OCI-LY1 (cell line): Measurements from ENCODE around the gene GJD3.

Source experiments
- H2AFZ ChIP-seq: fragments of 200-600 bp; sonication (generic), shearing (Covaris generic); 2 replicates; pipeline ENCODE4 v1.6.0; 2014; ENCODE audit warnings: antibody characterized with exemption, mild to moderate bottlenecking, low read length
- H3F3A ChIP-seq: fragments of 200-600 bp; sonication (generic), shearing (Covaris generic); 2 replicates; pipeline ENCODE4 v1.6.0; 2014; ENCODE audit warnings: mild to moderate bottlenecking, antibody characterized with exemption, low read length, moderate library complexity; ENCODE audit not compliant: insufficient read depth
- H3K27ac ChIP-seq: fragments of 200-600 bp; sonication (generic); 2 replicates; pipeline ENCODE4 v1.5.1; 2014; ENCODE audit warnings: low read length, mixed run types, mild to moderate bottlenecking, low read depth; ENCODE audit not compliant: poor library complexity, severe bottlenecking
- H3K27me3 ChIP-seq: fragments of 200-600 bp; sonication (generic); 2 replicates; pipeline ENCODE4 v1.6.0; 2014; ENCODE audit warnings: antibody characterized with exemption, mild to moderate bottlenecking, low read length, moderate library complexity; ENCODE audit not compliant: insufficient read depth
- H3K36me3 ChIP-seq: fragments of 200-600 bp; sonication (generic); 2 replicates; pipeline ENCODE4 v1.6.1; 2014; ENCODE audit warnings: mild to moderate bottlenecking, antibody characterized with exemption, low read length, moderate library complexity, mixed read lengths; ENCODE audit not compliant: insufficient read depth
- H3K4me1 ChIP-seq: fragments of 200-600 bp; sonication (generic); 2 replicates; pipeline ENCODE4 v1.5.1; 2014; ENCODE audit warnings: mild to moderate bottlenecking, low read length, moderate library complexity; ENCODE audit not compliant: insufficient read depth, severe bottlenecking
- H3K4me2 ChIP-seq: fragments of 200-600 bp; sonication (generic), shearing (Covaris generic); 2 replicates; pipeline ENCODE4 v1.6.1; 2014; ENCODE audit warnings: low read length
- H3K4me3 ChIP-seq: fragments of 200-600 bp; sonication (generic); 2 replicates; pipeline ENCODE4 v1.5.1; 2014; ENCODE audit warnings: low read length, low read depth, mild to moderate bottlenecking, mixed read lengths; ENCODE audit not compliant: poor library complexity, severe bottlenecking
- H3K79me2 ChIP-seq: fragments of 200-600 bp; shearing (Covaris generic); 2 replicates; pipeline ENCODE4 v1.6.1; 2016; ENCODE audit warnings: mixed run types, low read length, mixed read lengths; ENCODE audit not compliant: insufficient read depth
- H3K9ac ChIP-seq: fragments of 200-600 bp; sonication (generic), shearing (Covaris generic); 2 replicates; pipeline ENCODE4 v1.6.1; 2014; ENCODE audit warnings: mild to moderate bottlenecking, low read length, mixed read lengths
- H3K9me2 ChIP-seq: fragments of 200-600 bp; sonication (generic), shearing (Covaris generic); 2 replicates; pipeline ENCODE4 v1.6.1; 2014; ENCODE audit warnings: low read depth, mild to moderate bottlenecking, low read length, mixed read lengths
- H3K9me3 ChIP-seq: fragments of 200-600 bp; shearing (Covaris generic); 2 replicates; pipeline ENCODE4 v1.6.1; 2014; ENCODE audit warnings: low read length, mixed read lengths
- H4K20me1 ChIP-seq: fragments of 200-600 bp; sonication (generic), shearing (Covaris generic); 2 replicates; pipeline ENCODE4 v1.6.0; 2016; ENCODE audit warnings: mild to moderate bottlenecking, low read length; ENCODE audit not compliant: insufficient read depth
- CTCF ChIP-seq: fragments of 200-600 bp; sonication (generic), shearing (Covaris generic); IDR thresholded peaks from 2 replicates; pipeline ENCODE4 v1.5.1; 2017; ENCODE audit warnings: mild to moderate bottlenecking, antibody characterized with exemption, low read length, moderate library complexity, mixed read lengths
- EZH2 ChIP-seq: fragments of 200-600 bp; sonication (generic), shearing (Covaris generic); IDR thresholded peaks from 2 replicates; pipeline ENCODE4 v1.8.0; 2017; ENCODE audit warnings: borderline replicate concordance, mixed run types, mild to moderate bottlenecking, antibody characterized with exemption, low read length, moderate library complexity, mixed read lengths

GJD3 gene

GRCh38 chr17:40366861-40367518 lies 2.5 kb upstream of the GJD3 start:
- Histone ChIP-seq H4K20me1 (no peaks in the 10 kb centered on the region), H3K27ac (no peak overlapping the region), H3K4me3 (no peak overlapping the region), H3K4me1 (peaks cover 5% of the 10 kb centered on the region), H3K9me3 (no peaks in the 10 kb centered on the region), H3K9me2 (no peaks in the 10 kb centered on the region), H3K4me2 (no peak overlapping the region), H3K36me3 (no peaks in the 10 kb centered on the region; the same call in 1 of the 2 replicates), H2AFZ (no peak overlapping the region), H3F3A (no peaks in the 10 kb centered on the region), H3K9ac (no peak overlapping the region), H3K79me2 (no peaks in the 10 kb centered on the region), H3K27me3 (no peaks in the 10 kb centered on the region)
- TF ChIP-seq EZH2 (no peak), CTCF (no peak)

GRCh38 chr17:40366076-40366860 lies 1.7 kb upstream of the GJD3 start:
- TF ChIP-seq EZH2 (no peak), CTCF (no peak)
- H3K9ac ChIP-seq, result no peak overlapping the region
- H3K9me2 ChIP-seq, result no peaks in the 10 kb centered on the region
- no peaks in the 10 kb centered on the region for H3K9me3 ChIP-seq
- H3K27ac ChIP-seq, result no peak overlapping the region
- H3K79me2 ChIP-seq, result no peaks in the 10 kb centered on the region
- H3K4me3 ChIP-seq, result no peak overlapping the region
- H3K27me3 ChIP-seq, result no peaks in the 10 kb centered on the region
- peaks cover 6% of the 10 kb centered on the region for H3K4me1 ChIP-seq
- H4K20me1 ChIP-seq, result no peaks in the 10 kb centered on the region
- H3K36me3 ChIP-seq, result no peaks in the 10 kb centered on the region; the same call in 1 of the 2 replicates
- H3K4me2 ChIP-seq, result no peak overlapping the region
- H3F3A ChIP-seq, result no peaks in the 10 kb centered on the region
- H2AFZ ChIP-seq, result no peak overlapping the region

- H3K4me2 ChIP-seq, result no peak overlapping the region
These were observed 369 bp upstream of the GJD3 start for GRCh38 chr17:40364906-40365305.

More at GRCh38 chr17:40364906-40365305, 369 bp upstream of the GJD3 start:
- Histone ChIP-seq H3K4me1 (peaks cover 6% of the 10 kb centered on the region), H3K36me3 (no peaks in the 10 kb centered on the region), H3K79me2 (no peaks in the 10 kb centered on the region), H3K9me3 (no peaks in the 10 kb centered on the region), H4K20me1 (no peaks in the 10 kb centered on the region), H3K9me2 (no peaks in the 10 kb centered on the region), H3F3A (no peaks in the 10 kb centered on the region), H3K27ac (no peak overlapping the region), H2AFZ (no peak overlapping the region), H3K27me3 (no peaks in the 10 kb centered on the region), H3K4me3 (no peak overlapping the region), H3K9ac (no peak overlapping the region)
- TF ChIP-seq CTCF (no peak), EZH2 (no peak)
